Heart left ventricle (tissue), 13 donors: Measurements from ENCODE around the gene TBC1D1.

Experiments used
- POLR2A ChIP-seq, 2 donors: fragments of 450-650 bp; IDR thresholded peaks; one replicate each; pipeline ENCODE4 v1.6.1; 2017; ENCODE audit warnings: antibody characterized with exemption in 2 of 2, mild to moderate bottlenecking in 2 of 2, moderate library complexity in 2 of 2
- TF ChIP-seq, protein P1 (sequence below), 12 donors: fragments of 200-600 bp; sonication (generic) in 4 of 12; IDR thresholded peaks; one replicate each; pipeline versions ENCODE4 v1.5.0 to v1.8.0; 2018 to 2022; ENCODE audit warnings: antibody characterized with exemption in 12 of 12, mild to moderate bottlenecking in 5 of 12
- donor health status: ischemic (EF 13 %, LVEDD 7.1; RV severe dilation, severe dysfunction).
- donor health status: DM: no; HTN: yes; CAD: no.
- donor health status: DM: no; HTN: no; CAD: no.
- donor health status: ischemic (EF 25% LVEDD 6.9; RV normal size, moderate dysfunction).
- donor health status: ischemic (EF 25% LVEDD 5.7; RV mildly dilated, moderate dysfunction).
- donor health status: ischemic (EF 35%, LVEDD 5.7; RV mildly dilated, moderate dysfunction).
- donor health status: nonischemic (EF 11% LVEDD 7.7; RV severe dilation, severe dysfunction).
- donor health status: DM: yes; HTN: yes; CAD: no.
- donor health status: PGD.
- donor health status: ischemic (EF 29% LVEDD 5.4; RV normal size, mild dysfunction).
- donor health status: nonischemic (EF 23%, LVEDD 6.1; RV moderate dilation, normal function).

GRCh38 chr4:38009949-38010348, 119.1 kb downstream of the TBC1D1 start:
- TF ChIP-seq, protein P1, sequence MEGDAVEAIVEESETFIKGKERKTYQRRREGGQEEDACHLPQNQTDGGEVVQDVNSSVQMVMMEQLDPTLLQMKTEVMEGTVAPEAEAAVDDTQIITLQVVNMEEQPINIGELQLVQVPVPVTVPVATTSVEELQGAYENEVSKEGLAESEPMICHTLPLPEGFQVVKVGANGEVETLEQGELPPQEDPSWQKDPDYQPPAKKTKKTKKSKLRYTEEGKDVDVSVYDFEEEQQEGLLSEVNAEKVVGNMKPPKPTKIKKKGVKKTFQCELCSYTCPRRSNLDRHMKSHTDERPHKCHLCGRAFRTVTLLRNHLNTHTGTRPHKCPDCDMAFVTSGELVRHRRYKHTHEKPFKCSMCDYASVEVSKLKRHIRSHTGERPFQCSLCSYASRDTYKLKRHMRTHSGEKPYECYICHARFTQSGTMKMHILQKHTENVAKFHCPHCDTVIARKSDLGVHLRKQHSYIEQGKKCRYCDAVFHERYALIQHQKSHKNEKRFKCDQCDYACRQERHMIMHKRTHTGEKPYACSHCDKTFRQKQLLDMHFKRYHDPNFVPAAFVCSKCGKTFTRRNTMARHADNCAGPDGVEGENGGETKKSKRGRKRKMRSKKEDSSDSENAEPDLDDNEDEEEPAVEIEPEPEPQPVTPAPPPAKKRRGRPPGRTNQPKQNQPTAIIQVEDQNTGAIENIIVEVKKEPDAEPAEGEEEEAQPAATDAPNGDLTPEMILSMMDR (IDR thresholded peaks at IDR 0.05): no peak
- no peak for TF ChIP-seq POLR2A (IDR thresholded peaks at IDR 0.05)
